CD4-positive, alpha-beta T cell treated with Interleukin-17A for 1 hour (primary cell): ENCODE measurements around the gene FMO1.
"Not testable (repeated sequence)": the region's sequence is repeated elsewhere in the genome, so short reads cannot be mapped to it uniquely, and the experiment has no call there.

ENCODE experiments used
- DNase-seq: peaks from one replicate; pipeline ENCODE4 v3.0.0-alpha.2; 2020

FMO1 gene

GRCh38 chr1:171290621-171291020 is 42.3 kb downstream of the FMO1 start:
- no peak for DNase-seq

- no peak for DNase-seq
Measured at GRCh38 chr1:171292799-171293198, 44.5 kb downstream of the FMO1 start.

- not testable (repeated sequence) for DNase-seq
Measured at GRCh38 chr1:171295383-171295782, 47.1 kb downstream of the FMO1 start.

- no peak for DNase-seq
Measured at GRCh38 chr1:171295821-171296220, 47.5 kb downstream of the FMO1 start.

GRCh38 chr1:171296897-171297296 is 48.6 kb downstream of the FMO1 start:
- DNase-seq, result no peak

GRCh38 chr1:171298696-171299095 is 50.4 kb downstream of the FMO1 start:
- no peak for DNase-seq

GRCh38 chr1:171299342-171299741 is 51.0 kb downstream of the FMO1 start:
- no peak for DNase-seq

- no peak for DNase-seq
Measured at GRCh38 chr1:171300401-171300800, 52.1 kb downstream of the FMO1 start.

- DNase-seq, result no peak
Measured at GRCh38 chr1:171310661-171311087, 62.4 kb downstream of the FMO1 start.

- peak; percentile 1 for DNase-seq
Measured at GRCh38 chr1:171311771-171312558, 63.7 kb downstream of the FMO1 start.

- peak; percentile 0 for DNase-seq
Measured at GRCh38 chr1:171313319-171313834, 65.1 kb downstream of the FMO1 start.

- DNase-seq, result peak; percentile 96
Measured at GRCh38 chr1:171313835-171314320, 65.6 kb downstream of the FMO1 start, which contains the start of gene FMO4. TSS of gene FMO4 (plus strand) at chr1:171314183. CDS start at chr1:171319826, 5,643 bp downstream.

- DNase-seq, result no peak
Measured at GRCh38 chr1:171329251-171329650, 81.0 kb downstream of the FMO1 start.

GRCh38 chr1:171334024-171334640 is 85.8 kb downstream of the FMO1 start:
- DNase-seq, result no peak
